ENCODE data around the gene CNTN3.
A peak's percentile ranks its signal among the peaks of the same experiment; 100 is the strongest.

Gene CNTN3

GRCh38 chr3:74613521-74614106 lies 845 bp downstream of the CNTN3 start:
- H3K14ac ChIP-seq (ENCODE audit: low read length in 2 of 2) = no peak overlapping the region
- H2BK12ac ChIP-seq (ENCODE audit: low read length in 2 of 2) = no peak overlapping the region
- no peak overlapping the region for H2BK15ac ChIP-seq (ENCODE audit: low read depth, poor library complexity, severe bottlenecking)
- H3K18ac ChIP-seq (ENCODE audit: low read depth in 1 of 2, low read length in 2 of 2) = no peak overlapping the region
- no peak overlapping the region for H2AFZ ChIP-seq (ENCODE audit: low read depth, low read length)
- 61% methylated on average over 16 of the region's 16 CpGs for WGBS
- no peak overlapping the region for H4K8ac ChIP-seq (ENCODE audit: low read length)
- no peaks in the 10 kb centered on the region for H3K9me3 ChIP-seq (ENCODE audit: control insufficient read depth, low read length)
- H3K4me1 ChIP-seq (ENCODE audit: control insufficient read depth, insufficient read depth, low read depth, low read length) = peaks cover 1% of the 10 kb centered on the region
- no peak overlapping the region for H2BK120ac ChIP-seq (ENCODE audit: low read depth, low read length)
- no peaks in the 10 kb centered on the region for H3K79me1 ChIP-seq (replicated peaks; ENCODE audit: low read length, poor library complexity, severe bottlenecking)
- H3K4ac ChIP-seq (ENCODE audit: low read depth in 1 of 2, low read length in 2 of 2) = no peak overlapping the region
- H3K9ac ChIP-seq (ENCODE audit: low read length) = peak overlapping the region; percentile 74
- no peak for DNase-seq
- no peak overlapping the region for H3K23ac ChIP-seq (ENCODE audit: low read length in 2 of 2)
- no peak overlapping the region for H4K91ac ChIP-seq (ENCODE audit: low read length)
- peaks cover 5 to 19% of the 10 kb centered on the region in 2 experiments for H3K27me3 ChIP-seq (ENCODE audit: control insufficient read depth in 1 of 2, insufficient read depth in 1 of 2, low read length in 2 of 2)
- no peak overlapping the region for H3K27ac ChIP-seq (ENCODE audit: low read length, poor library complexity, severe bottlenecking)
- H2BK5ac ChIP-seq (ENCODE audit: low read depth, low read length, poor library complexity, severe bottlenecking) = no peak overlapping the region
- no peak overlapping the region for H3K4me2 ChIP-seq (ENCODE audit: low read length, poor library complexity, severe bottlenecking)
- H3K4me3 ChIP-seq (ENCODE audit: insufficient read depth in 1 of 2, low read depth in 1 of 2, low read length in 2 of 2) = peak overlapping the region in 1 of 2 experiments; percentile 80
- H2AK5ac ChIP-seq (ENCODE audit: low read length, severe bottlenecking) = no peak overlapping the region
- H3K36me3 ChIP-seq (ENCODE audit: control insufficient read depth in 1 of 2, insufficient read depth in 2 of 2, low read depth in 1 of 2, low read length in 2 of 2) = no peaks in the 10 kb centered on the region

DNA sequence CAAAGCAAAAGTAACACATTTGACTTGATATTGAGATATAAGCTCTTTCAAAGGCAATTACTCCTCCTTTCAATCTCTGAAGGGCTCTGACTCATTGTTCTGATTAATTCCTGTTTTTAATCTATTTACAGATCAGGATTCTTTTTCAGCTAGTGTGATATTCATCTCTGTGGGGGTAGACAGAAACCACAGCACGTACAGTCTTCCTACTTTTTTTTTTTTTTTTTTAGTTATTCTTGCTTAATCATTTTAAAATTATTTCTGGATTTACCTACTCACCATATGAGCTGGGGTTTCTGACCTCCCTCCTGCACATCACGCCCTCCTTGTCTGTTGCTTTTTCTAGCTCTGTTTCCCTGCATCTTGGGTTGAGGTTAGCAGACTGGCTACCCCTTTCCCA lies 1.4 kb downstream of the CNTN3 start:
- H3K18ac ChIP-seq (ENCODE audit: low read depth in 1 of 2, low read length in 2 of 2) = no peak overlapping the region
- no peaks in the 10 kb centered on the region for H3K36me3 ChIP-seq (ENCODE audit: control insufficient read depth in 1 of 2, insufficient read depth in 2 of 2, low read depth in 1 of 2, low read length in 2 of 2)
- H4K91ac ChIP-seq (ENCODE audit: low read length) = no peak overlapping the region
- no peak for DNase-seq
- 32% methylated on average over 1 of the region's 2 CpGs for WGBS
- H3K27me3 ChIP-seq (ENCODE audit: control insufficient read depth in 1 of 2, insufficient read depth in 1 of 2, low read length in 2 of 2) = peaks cover 5 to 19% of the 10 kb centered on the region in 2 experiments
- no peak overlapping the region for H2BK12ac ChIP-seq (ENCODE audit: low read length in 2 of 2)
- H3K23ac ChIP-seq (ENCODE audit: low read length in 2 of 2) = no peak overlapping the region
- no peak overlapping the region for H2BK5ac ChIP-seq (ENCODE audit: low read depth, low read length, poor library complexity, severe bottlenecking)
- peak overlapping the region; percentile 74 for H3K9ac ChIP-seq (ENCODE audit: low read length)
- no peak overlapping the region for H2BK15ac ChIP-seq (ENCODE audit: low read depth, poor library complexity, severe bottlenecking)
- no peak overlapping the region for H4K8ac ChIP-seq (ENCODE audit: low read length)
- H3K4ac ChIP-seq (ENCODE audit: low read depth in 1 of 2, low read length in 2 of 2) = no peak overlapping the region
- H3K27ac ChIP-seq (ENCODE audit: low read length, poor library complexity, severe bottlenecking) = no peak overlapping the region
- H3K4me2 ChIP-seq (ENCODE audit: low read length, poor library complexity, severe bottlenecking) = no peak overlapping the region
- H3K79me1 ChIP-seq (replicated peaks; ENCODE audit: low read length, poor library complexity, severe bottlenecking) = no peaks in the 10 kb centered on the region
- no peaks in the 10 kb centered on the region for H3K9me3 ChIP-seq (ENCODE audit: control insufficient read depth, low read length)
- H3K4me1 ChIP-seq (ENCODE audit: control insufficient read depth, insufficient read depth, low read depth, low read length) = peaks cover 1% of the 10 kb centered on the region
- H2AK5ac ChIP-seq (ENCODE audit: low read length, severe bottlenecking) = no peak overlapping the region
- no peak overlapping the region for H3K14ac ChIP-seq (ENCODE audit: low read length in 2 of 2)
- peak overlapping the region in 1 of 2 experiments; percentile 80 for H3K4me3 ChIP-seq (ENCODE audit: insufficient read depth in 1 of 2, low read depth in 1 of 2, low read length in 2 of 2)
- no peak overlapping the region for H2BK120ac ChIP-seq (ENCODE audit: low read depth, low read length)
- no peak overlapping the region for H2AFZ ChIP-seq (ENCODE audit: low read depth, low read length)

GRCh38 chr3:74611206-74611605 lies 3.3 kb downstream of the CNTN3 start:
- no peaks in the 10 kb centered on the region for H3K9me3 ChIP-seq (ENCODE audit: control insufficient read depth, low read length)
- H2BK120ac ChIP-seq (ENCODE audit: low read depth, low read length) = no peak overlapping the region
- H4K8ac ChIP-seq (ENCODE audit: low read length) = no peak overlapping the region
- no peak overlapping the region for H4K91ac ChIP-seq (ENCODE audit: low read length)
- no peak overlapping the region for H3K4ac ChIP-seq (ENCODE audit: low read depth in 1 of 2, low read length in 2 of 2)
- no peak overlapping the region for H3K14ac ChIP-seq (ENCODE audit: low read length in 2 of 2)
- DNase-seq = no peak
- no peaks in the 10 kb centered on the region for H3K36me3 ChIP-seq (ENCODE audit: control insufficient read depth in 1 of 2, insufficient read depth in 2 of 2, low read depth in 1 of 2, low read length in 2 of 2)
- H2BK12ac ChIP-seq (ENCODE audit: low read length in 2 of 2) = no peak overlapping the region
- H3K4me1 ChIP-seq (ENCODE audit: control insufficient read depth, insufficient read depth, low read depth, low read length) = peaks cover 1% of the 10 kb centered on the region
- no peak overlapping the region for H3K4me3 ChIP-seq (ENCODE audit: insufficient read depth in 1 of 2, low read depth in 1 of 2, low read length in 2 of 2)
- no peak overlapping the region for H3K27ac ChIP-seq (ENCODE audit: low read length, poor library complexity, severe bottlenecking)
- no CpG with 5 or more reads among the region's 1 CpG for WGBS
- H3K79me1 ChIP-seq (replicated peaks; ENCODE audit: low read length, poor library complexity, severe bottlenecking) = no peaks in the 10 kb centered on the region
- H2BK15ac ChIP-seq (ENCODE audit: low read depth, poor library complexity, severe bottlenecking) = no peak overlapping the region
- peaks cover 5 to 19% of the 10 kb centered on the region in 2 experiments for H3K27me3 ChIP-seq (ENCODE audit: control insufficient read depth in 1 of 2, insufficient read depth in 1 of 2, low read length in 2 of 2)
- H3K18ac ChIP-seq (ENCODE audit: low read depth in 1 of 2, low read length in 2 of 2) = no peak overlapping the region
- no peak overlapping the region for H2AFZ ChIP-seq (ENCODE audit: low read depth, low read length)
- no peak overlapping the region for H3K9ac ChIP-seq (ENCODE audit: low read length)
- no peak overlapping the region for H3K23ac ChIP-seq (ENCODE audit: low read length in 2 of 2)
- no peak overlapping the region for H3K4me2 ChIP-seq (ENCODE audit: low read length, poor library complexity, severe bottlenecking)
- no peak overlapping the region for H2AK5ac ChIP-seq (ENCODE audit: low read length, severe bottlenecking)
- H2BK5ac ChIP-seq (ENCODE audit: low read depth, low read length, poor library complexity, severe bottlenecking) = no peak overlapping the region

DNA sequence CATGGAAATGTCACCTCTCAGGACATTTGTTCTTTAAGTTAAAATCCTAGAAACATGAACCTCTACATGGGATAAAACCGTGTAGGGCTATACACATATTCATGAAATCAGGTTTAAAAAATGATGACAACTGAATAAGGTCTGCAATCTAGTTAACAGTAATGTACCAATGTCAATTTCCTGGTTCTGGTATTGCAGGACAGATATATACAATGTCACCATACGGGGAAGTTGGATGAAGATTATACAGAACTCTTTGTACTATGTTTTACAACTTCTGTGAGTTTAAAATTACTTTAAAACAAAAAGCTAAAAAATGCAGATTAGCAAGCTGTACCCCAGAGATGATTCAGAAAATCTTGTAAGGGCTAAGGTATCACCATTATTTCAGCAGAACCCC lies 6.7 kb downstream of the CNTN3 start:
- Histone ChIP-seq H4K8ac (ENCODE audit: low read length) (no peak overlapping the region), H3K14ac (ENCODE audit: low read length in 2 of 2) (no peak overlapping the region), H3K4me3 (ENCODE audit: insufficient read depth in 1 of 2, low read depth in 1 of 2, low read length in 2 of 2) (no peak overlapping the region), H2AFZ (ENCODE audit: low read depth, low read length) (no peak overlapping the region), H3K4me1 (ENCODE audit: control insufficient read depth, insufficient read depth, low read depth, low read length) (no peaks in the 10 kb centered on the region), H3K9me3 (ENCODE audit: control insufficient read depth, low read length) (no peaks in the 10 kb centered on the region), H3K27ac (ENCODE audit: low read length, poor library complexity, severe bottlenecking) (no peak overlapping the region), H3K23ac (ENCODE audit: low read length in 2 of 2) (no peak overlapping the region), H3K4me2 (ENCODE audit: low read length, poor library complexity, severe bottlenecking) (no peak overlapping the region), H3K27me3 (ENCODE audit: control insufficient read depth in 1 of 2, insufficient read depth in 1 of 2, low read length in 2 of 2) (no peaks in the 10 kb centered on the region), H2AK5ac (ENCODE audit: low read length, severe bottlenecking) (no peak overlapping the region), H2BK12ac (ENCODE audit: low read length in 2 of 2) (no peak overlapping the region), H2BK120ac (ENCODE audit: low read depth, low read length) (no peak overlapping the region), H2BK5ac (ENCODE audit: low read depth, low read length, poor library complexity, severe bottlenecking) (no peak overlapping the region), H3K9ac (ENCODE audit: low read length) (no peak overlapping the region), H3K79me1 (replicated peaks; ENCODE audit: low read length, poor library complexity, severe bottlenecking) (no peaks in the 10 kb centered on the region), H4K91ac (ENCODE audit: low read length) (no peak overlapping the region), H3K18ac (ENCODE audit: low read depth in 1 of 2, low read length in 2 of 2) (no peak overlapping the region), H3K4ac (ENCODE audit: low read depth in 1 of 2, low read length in 2 of 2) (no peak overlapping the region), H2BK15ac (ENCODE audit: low read depth, poor library complexity, severe bottlenecking) (no peak overlapping the region), H3K36me3 (ENCODE audit: control insufficient read depth in 1 of 2, insufficient read depth in 2 of 2, low read depth in 1 of 2, low read length in 2 of 2) (no peaks in the 10 kb centered on the region)
- WGBS = no CpG with 5 or more reads among the region's 2 CpGs
- DNase-seq = no peak

Data from mesenchymal stem cell (in vitro differentiated cells and primary cell).